NCI-H774 (cell line): ENCODE data around the gene GK.
"Not testable (repeated sequence)": the region's sequence is repeated elsewhere in the genome, so short reads cannot be mapped to it uniquely, and the experiment has no call there.

Source experiments
- DNase-seq: peaks from one replicate; lab custom pipeline; 2025; lab: John Stamatoyannopoulos, UW

Gene GK

DNA sequence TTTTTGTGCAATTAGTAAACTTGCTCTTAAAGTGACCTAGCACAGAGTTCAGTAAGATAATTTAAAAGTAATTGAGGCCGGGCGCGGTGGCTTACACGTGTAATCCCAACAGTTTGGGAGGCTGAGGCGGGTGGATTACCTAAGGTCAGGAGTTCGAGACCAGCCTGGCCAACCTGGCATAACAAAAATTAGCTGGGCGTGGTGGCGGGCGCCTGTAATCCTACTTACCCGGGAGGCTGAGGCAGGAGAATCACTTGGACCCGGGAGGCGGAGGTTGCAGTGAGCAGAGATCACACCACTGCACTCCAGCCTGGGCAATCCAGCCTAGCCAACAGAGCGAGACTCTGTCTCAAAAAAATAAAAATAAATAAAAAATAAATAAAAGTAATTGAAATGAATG, 1.2 kb downstream of the GK start:
- not testable (repeated sequence) for DNase-seq

DNA sequence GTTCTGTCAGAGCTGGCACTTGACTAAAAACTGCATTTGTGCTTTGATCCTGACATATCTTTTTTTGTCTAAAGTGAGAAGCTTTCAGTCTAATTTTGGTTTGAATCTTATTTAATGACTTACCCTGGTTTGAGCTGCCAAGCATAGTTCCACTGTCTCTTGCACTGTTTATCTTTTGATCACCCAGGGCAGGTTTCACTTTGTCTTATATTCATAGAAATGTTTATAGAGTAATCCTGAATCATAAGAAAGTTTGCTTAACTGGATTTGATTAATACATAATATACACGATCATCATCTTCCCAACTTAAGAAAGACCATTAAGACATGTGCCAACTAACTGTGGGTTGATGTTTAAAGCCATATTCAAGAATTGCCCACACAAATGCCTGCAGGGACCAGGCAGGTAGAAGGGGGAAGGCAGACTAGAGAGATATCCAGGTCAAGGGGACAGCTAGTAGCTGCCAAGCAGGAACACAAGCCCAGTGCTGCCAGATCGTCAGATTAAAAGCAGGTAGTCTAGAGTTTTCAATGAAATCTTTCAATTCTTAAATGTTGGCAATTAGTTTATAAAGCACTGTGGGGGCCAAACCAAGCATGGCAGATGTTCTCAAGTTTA, 1.9 kb downstream of the GK start:
- no peak for DNase-seq

DNA sequence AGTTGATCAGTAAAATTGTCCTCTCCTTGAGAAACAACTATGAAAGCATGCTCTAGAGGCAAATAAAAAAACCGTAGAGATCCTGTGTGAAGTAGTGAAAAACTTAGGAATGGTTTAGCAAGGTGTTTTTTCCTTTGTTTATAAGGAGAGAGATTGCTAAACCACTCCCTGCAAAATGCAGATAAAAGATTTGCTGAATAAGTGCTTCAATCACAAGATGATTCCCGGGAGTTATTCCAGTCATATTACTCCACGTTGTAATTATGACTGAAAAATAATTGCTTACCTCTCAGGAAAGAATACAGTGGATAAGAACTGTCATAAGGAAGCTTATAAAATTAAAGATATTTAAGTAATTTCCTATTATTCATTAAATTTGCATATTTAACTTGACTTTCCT, 2.8 kb downstream of the GK start:
- no peak for DNase-seq

DNA sequence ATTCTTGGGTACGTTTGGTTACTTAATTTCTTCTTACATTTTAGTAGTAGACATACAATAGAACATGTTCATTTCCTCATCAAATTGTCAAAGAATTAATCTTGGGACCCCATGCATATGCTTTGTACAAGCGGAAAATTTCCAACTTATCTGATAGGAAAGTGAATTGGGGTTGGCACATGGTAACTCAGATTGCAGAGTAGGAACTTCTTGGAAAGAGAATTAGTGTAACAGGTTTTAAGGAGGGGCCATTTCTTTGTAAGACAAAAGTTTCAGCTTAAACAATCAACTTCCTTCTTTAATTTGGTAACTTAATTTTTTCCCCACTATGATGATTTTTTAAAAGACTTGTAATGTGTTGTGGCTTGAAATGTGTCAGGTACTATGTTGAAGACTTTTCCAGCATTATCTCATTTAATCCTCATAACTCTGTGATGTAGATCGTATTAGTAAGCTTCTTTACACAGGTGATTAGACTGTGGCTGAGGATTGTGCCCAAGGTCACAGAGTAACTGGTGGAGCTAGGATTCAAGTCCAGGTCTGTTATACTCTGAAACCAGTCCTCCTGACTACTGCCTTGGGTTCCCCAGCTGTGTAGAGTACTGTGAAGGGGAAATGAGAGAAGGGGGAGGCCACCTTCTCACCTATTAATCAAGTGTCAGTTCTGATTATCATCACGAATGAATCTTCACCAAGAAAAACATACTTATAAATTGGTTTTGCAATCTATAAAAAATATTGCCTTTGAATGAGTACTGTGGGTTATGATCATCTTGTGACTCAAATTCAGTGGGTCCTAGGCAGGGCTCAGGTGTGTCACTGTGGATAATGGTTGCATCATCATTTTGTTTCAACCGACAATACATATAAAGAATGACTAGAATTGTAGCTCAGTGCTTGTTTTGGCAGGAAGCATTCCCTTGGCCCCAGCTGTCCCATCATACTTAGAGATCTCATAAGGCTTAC, 4.3 kb downstream of the GK start:
- DNase-seq: no peak

DNA sequence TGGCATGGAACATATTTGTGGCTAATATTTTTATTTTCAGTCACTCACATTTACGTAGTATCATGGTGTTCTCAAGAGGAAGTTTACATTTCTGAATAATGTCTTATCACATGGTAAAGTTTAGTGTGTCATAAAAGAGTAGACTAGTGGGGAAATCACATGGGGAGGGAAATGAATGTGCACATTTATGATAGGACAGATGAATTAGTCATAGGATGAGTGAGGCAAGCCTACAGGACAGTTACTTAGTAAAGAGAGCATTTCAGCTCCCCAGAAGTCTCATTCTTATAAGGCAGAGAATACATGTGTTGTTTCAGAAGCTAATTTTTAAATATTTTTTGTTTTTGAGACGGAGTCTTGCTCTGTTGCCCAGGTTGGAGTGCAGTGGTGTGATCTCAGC, 6.2 kb downstream of the GK start:
- DNase-seq: no peak

DNA sequence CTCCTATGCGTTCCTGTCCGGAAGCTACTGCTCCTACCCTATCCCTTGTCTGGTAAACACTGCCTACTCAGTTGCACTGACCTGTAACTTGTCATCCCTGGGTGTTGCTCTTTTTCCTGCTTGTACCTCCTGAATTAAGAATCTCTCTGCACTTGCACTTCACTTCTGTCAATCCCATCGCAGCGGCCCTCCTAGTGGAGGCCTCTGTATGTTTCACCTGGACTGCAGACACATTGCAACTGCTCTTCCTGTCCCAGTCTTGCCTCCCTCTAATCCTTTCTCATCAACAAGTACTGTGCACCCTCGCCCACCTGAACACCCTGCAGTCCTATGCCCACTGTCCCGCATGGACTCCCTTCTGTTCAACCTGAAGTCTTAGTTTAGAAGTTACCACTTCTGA, 8.0 kb downstream of the GK start:
- DNase-seq: no peak

DNA sequence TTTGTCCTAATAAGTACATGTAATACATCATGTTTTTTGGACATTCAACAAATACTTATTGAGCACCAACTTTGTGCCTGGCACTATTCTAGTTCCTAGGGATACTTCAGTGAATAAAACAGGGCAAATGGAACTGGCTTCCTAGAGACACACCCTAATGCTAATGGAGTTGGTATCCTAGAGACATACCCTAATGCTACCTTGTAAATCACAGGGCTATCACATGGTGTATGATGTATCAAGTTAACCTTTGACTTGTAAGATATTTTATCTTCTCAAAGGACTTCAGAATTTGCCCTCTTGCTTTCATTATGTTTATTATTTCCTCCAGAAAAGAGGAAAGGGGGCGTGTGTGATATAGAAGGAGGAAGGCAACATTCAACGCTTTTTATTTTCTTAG, 10.1 kb downstream of the GK start:
- DNase-seq: no peak

DNA sequence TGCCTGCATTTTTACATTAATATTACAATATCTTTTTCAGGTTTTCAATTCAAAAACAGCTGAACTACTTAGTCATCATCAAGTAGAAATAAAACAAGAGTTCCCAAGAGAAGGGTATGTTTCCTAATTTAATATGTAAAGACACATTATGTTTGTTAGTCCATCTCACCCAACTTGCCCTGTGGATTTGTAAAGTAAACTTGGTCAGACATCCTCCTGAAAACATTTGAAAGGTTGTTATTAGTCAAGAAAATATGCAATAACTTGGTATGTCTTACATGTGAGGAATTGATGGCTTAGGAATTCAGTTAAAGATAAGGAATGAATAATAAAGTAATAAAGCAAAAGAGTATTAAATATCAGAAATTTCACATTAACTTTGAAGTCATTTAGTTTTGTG, 12.2 kb downstream of the GK start:
- DNase-seq: no peak

DNA sequence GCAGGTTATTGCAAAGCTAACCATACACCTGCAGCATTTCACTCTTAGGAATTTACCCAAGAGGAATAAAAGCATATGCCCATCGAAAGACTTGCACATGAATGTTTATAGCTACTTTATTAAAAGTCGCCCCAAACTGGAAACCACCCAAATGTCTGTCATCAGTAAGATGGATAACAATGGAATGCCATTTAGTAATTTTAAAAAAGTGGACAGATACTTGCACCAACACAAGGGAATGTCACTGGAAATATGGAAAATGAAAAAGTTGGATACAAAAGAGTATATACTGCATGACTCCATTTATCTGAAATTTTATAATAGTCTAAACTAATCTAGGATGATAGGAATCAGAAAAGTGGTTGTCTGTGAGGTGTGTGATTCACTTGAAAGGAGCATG, 12.9 kb downstream of the GK start:
- DNase-seq: no peak

DNA sequence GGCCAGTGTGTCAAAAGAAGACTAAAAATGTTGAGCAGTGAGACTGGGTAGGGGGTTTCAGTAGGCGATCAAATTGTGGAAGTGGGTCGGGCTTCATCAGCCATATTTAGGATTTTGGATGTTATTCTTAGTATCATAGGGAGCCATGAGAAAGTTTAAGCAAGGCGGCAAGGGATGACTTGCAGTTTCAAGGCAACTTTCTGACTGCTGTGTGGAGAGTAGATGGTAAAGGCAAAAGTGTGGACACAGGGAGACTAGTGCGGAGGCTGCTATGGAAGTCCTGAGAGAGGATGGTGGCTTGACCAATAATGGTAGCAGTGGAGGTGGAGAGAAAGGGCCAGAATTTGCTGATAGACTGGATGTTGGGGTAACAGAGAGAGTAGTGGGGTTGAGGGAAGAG, 15.4 kb downstream of the GK start:
- no peak for DNase-seq

DNA sequence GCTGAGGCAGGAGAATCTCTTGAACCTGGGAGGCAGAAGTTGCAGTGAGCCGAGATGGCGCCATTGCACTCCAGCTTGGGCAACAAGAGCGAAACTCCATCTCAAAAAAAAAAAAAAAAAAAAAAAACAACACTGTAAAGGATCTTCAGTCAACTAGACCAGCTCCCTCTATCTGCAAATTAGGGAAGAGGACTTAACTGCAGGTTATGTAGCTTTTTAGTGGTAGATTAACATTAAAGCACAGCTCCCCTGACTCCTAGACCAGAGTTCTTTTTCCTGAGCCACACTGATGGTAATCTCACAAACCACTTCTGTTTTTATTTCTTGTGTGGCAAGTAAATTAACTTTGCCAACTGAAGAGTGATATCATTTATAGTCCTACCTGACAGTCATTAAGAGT, 18.0 kb downstream of the GK start:
- not testable (repeated sequence) for DNase-seq

DNA sequence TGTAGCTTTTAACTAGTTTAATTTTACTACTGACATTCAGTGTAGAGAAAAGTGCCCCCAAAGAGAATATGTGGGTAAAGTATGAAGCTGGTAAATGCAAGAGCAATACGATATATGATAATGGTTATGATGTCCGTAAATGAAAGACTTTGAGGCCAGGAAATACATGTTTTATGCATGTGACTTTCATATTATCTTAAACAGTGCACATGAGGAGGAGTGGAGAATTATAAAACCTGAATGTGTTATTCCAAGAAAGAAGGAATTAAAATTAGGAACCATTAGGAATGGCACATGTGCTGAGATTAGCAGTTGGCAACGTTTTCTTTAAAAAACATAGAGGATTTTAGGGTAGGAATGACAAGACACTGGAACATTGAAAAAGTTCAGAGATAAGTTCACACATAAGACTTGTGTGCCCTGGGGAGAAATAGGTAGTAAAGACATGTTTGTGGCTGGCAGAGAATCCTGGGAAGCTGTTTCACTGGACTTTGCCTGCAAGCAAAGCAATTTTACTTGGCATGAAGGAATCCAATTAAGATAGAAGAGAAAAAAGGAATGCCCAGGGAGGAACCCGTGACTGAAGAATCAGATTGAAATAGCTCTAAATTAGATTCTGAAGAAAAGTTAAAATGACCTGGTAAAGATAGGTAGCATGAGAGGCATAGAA, 20.0 kb downstream of the GK start:
- DNase-seq: no peak

DNA sequence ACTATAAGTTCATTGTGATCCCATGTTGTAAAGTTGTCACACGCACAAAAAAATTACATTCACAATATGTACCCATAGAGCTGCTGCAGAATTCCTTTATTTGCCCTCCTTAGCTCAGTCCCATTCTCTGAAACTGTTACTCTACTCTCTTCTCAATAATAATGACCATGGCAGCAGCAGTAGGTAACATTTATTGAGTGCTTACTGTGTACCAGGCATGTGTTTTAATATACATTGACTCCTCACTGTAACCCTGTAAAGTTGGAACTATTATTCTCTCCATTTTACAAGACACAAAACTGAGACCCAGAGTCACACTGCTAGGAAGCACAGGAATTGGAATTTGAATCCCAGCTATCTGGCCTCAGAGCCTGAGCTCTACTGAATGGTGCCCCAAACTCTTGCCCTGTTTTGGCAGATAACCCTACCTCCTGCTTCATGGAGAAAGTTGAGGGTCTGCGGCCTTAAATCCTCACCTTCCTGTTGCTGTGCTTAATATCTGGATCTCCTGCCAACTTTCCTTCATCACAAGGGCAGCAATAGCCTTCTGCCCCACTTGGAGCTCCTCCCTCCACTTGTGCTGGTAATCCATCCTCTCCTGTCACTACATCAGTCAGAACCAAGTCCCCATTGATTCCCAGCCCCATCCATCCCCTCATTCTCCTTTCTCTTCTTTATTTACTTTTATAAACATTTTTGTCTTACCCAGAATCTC, 20.8 kb downstream of the GK start:
- DNase-seq: no peak

DNA sequence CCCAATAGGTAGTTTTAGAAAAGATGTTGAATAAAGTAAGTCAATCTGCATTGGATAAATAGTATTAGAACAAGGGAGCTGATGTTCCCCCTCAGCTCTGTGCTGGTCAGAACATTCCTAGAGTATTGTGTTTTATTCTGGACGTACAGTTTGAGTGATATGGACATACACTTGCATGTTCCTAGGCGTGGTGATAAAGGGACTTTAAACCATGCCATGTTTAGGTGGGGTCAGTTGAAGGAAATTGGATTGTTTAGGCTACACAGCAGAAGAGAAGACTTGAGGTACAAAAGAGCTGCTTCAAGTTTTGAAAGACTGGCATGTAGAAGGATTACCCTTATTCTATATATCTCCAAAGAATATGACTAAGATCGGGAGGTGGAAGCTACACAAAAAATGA, 21.6 kb downstream of the GK start:
- DNase-seq: no peak

DNA sequence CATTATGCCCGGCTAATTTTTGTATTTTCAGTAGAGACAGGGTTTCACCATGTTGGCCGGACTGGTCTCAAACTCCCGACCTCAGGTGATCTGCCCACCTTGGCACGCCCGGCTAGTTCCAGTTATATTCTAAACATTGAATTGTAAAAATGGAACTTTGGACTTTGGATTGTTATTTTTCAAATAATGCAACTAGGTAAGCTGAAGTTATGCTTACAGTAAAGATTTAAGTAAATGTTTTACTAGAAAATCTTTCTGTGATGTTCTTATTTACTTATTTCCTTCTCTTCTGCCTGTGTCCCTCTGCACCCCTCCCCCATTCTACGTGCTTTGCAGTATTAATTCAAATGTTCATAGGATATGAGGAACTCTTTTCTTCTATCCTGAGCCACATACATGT, 26.1 kb downstream of the GK start:
- DNase-seq: no peak

DNA sequence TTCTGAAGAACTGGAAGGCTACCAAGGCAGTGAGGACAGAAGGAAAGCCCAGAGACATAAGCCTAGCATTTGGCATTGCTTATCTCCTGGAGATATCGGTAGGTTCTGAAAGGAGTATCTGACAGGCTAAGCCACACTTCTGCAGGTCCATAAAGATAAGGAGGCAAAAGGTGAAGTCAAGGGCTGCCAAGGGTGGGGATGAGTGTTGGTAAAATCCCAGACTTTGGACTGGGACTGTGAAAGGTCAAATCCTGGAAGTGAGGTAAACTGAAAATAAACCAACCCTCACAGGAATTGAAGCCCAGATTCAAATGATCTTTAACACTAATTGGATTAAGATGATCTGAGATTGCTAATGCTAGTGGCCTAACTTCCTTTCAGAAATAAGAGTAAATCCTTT, 27.4 kb downstream of the GK start:
- no peak for DNase-seq

DNA sequence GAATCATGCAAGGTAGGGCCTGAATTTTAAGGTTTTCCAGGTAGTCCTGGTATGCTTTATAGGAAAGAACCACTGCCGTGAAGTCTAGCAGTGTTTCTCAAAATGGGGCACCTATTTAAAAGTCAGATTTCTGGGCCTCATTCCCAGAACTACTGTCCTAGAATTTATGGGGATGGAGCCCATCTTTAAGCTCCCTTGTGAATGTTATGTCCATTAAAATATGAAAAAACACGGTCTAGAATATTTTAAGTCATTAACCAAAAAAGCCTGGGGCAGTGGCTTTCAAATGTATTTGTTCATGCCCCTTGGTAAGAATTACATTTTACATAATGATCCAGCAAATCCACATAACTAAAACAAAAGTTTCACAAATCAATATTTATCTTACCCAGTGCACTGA, 35.4 kb downstream of the GK start:
- no peak for DNase-seq

DNA sequence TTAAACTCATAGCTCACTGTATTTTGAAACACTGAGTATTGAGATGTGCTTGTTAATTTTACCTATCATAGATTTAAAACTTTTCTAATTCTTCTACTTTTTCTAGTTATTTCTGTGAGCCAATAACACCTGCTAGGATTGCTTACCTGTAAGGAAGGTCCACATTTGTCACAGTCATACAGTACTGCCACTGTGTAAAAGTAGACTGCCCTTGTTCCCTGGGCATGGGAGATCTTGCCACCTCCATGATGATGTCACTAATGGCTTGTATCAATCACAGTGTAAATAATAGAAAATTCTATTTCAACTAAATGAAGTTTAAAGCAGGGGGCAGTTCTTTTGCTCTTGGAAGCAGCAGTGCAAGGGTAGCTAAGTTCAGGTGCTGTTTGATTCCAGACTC, 35.9 kb downstream of the GK start:
- no peak for DNase-seq

DNA sequence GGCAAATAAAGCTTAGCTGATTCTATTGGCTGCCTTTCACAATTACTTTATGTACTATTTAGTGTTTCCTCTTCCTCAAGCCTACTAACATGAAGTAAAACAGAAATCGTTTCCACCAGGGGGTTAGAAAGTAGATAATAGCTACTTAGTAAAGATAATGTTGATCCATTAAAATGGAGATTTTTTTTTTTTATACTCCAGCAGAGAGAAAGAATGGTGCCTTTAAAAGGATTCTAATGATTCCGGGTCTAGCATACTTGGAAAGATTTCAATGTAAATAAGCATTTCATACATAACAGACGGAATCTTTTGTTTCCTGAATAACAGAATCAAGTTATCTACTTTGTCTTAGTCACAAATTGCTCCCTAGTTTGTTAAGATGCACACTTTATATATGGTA, 37.1 kb downstream of the GK start:
- DNase-seq: no peak

DNA sequence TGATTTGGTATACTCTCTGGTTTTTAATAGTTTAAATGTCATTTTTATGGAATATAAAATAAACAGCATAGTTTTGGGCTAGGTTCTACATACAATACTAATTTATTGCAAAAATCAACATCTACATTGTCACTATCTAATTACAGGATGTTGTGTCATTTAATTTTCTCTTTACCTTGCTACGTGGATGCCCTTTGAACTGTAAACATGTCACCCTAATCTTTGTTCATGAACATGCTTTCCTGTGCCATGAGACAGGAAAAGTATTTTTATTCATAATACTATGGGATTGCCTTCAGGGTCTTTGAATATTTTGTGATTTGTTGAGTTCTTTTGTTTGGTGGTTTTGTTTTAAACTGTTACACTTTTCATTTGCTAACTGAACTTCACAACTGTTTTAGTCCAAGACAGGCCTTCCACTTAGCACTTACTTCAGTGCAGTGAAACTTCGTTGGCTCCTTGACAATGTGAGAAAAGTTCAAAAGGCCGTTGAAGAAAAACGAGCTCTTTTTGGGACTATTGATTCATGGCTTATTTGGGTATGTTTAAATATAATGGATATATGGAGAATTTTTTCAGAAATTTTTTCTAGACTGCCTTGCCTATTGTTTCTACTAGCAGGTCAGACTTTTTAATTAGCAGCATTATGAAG, 40.9 kb downstream of the GK start:
- no peak for DNase-seq

DNA sequence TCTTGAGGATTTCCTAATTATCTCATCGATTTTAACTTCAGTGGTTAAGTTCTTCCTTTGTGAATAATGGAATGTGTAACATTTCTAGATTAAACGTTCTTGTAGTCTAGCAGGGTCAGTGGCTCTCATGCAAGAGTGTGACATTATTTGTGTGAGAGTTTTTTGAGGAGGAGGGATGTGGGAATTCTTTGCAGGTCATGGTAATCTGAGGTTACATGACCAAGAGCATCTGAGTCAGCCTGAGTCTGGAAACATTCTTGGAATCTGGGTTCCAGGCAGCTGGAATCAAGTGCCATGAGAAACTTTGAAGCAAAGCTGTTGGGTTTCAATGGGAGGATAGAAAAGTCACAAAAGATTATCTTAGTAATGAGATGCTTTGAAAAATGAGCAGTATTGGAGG, 49.5 kb downstream of the GK start:
- no peak for DNase-seq

DNA sequence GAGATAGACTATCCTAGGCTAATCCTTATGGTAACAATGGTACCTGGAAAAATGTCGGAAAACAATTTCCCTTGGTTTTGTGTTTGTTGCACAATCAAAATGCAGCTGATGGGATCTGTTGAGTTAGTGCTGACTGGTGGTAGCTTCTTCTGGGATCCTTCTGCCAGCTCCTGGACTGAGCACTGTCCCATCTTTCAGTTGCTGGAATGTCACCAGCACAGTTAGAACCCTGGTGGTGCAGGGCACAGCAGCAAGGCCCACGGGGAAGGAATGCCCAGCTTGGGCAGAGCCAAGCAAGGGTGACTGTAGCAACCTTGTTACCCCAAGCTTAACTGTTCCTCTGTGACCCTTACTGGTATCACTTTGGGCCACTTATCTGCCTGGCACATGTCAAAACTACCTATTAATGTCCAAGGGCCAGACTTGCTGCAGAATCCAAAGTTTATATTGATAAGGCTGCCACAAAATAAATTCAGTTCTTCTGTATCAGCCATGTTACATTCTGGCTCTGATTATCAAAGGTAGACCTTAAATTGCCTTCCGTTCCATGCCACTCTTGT, 53.1 kb downstream of the GK start:
- no peak for DNase-seq
